Right lobe of liver (tissue), 4 donors: Measurements from ENCODE around the gene GPATCH4.

ENCODE experiments used
- POLR2A ChIP-seq: fragments of 450-650 bp; IDR thresholded peaks from one replicate; pipeline ENCODE4 v1.6.1; 2017; ENCODE audit warnings: antibody characterized with exemption, mild to moderate bottlenecking
- TF ChIP-seq, protein P1 (sequence below), 4 donors: fragments of 200-600 bp in 3 of 4; fragments of 450-650 bp in 1 of 4; IDR thresholded peaks; one replicate each; pipeline versions ENCODE4 v1.5.1 to v1.8.0; 2016 to 2022; ENCODE audit warnings: antibody characterized with exemption in 4 of 4, mild to moderate bottlenecking in 2 of 4
- donor health status: DM: no; HTN: no; CAD: no.
- donor health status: DM: no; HTN: no; CAD: no.
- donor health status: DM: no; HTN: yes; CAD: no.

- TF ChIP-seq, protein P1, sequence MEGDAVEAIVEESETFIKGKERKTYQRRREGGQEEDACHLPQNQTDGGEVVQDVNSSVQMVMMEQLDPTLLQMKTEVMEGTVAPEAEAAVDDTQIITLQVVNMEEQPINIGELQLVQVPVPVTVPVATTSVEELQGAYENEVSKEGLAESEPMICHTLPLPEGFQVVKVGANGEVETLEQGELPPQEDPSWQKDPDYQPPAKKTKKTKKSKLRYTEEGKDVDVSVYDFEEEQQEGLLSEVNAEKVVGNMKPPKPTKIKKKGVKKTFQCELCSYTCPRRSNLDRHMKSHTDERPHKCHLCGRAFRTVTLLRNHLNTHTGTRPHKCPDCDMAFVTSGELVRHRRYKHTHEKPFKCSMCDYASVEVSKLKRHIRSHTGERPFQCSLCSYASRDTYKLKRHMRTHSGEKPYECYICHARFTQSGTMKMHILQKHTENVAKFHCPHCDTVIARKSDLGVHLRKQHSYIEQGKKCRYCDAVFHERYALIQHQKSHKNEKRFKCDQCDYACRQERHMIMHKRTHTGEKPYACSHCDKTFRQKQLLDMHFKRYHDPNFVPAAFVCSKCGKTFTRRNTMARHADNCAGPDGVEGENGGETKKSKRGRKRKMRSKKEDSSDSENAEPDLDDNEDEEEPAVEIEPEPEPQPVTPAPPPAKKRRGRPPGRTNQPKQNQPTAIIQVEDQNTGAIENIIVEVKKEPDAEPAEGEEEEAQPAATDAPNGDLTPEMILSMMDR (IDR thresholded peaks at IDR 0.05): no peak
- TF ChIP-seq POLR2A: no peak
Measured at GRCh38 chr1:156560585-156561163, 40.6 kb downstream of the GPATCH4 start.
